HG03469 (cell line): ENCODE measurements around the gene PMP22.

Experiments
- ATAC-seq: cut with Tn5 transposase; IDR thresholded peaks from one replicate; pipeline ENCODE4 v1.9.1; 2021; ENCODE audit warnings: mild to moderate bottlenecking, moderate library complexity, moderate number of reproducible peaks; ENCODE audit not compliant: unreplicated experiment

The PMP22 gene

GRCh38 chr17:15265131-15265530, at the start of gene PMP22:
TSS of gene PMP22 (minus strand) at chr17:15265326. CDS start at chr17:15260727, 4,599 bp downstream.
- ATAC-seq: no peak

GRCh38 chr17:15311996-15312395, 46.9 kb upstream of the PMP22 start:
- ATAC-seq: no peak

GRCh38 chr17:15309793-15310192, 44.7 kb upstream of the PMP22 start:
- no peak for ATAC-seq

- ATAC-seq: no peak
Observed at GRCh38 chr17:15309236-15309635, 44.1 kb upstream of the PMP22 start.

- no peak for ATAC-seq
Observed at GRCh38 chr17:15308758-15309157, 43.6 kb upstream of the PMP22 start.

GRCh38 chr17:15307710-15308111, 42.6 kb upstream of the PMP22 start:
- no peak for ATAC-seq

GRCh38 chr17:15303851-15304250, 38.7 kb upstream of the PMP22 start:
- ATAC-seq: no peak

- no peak for ATAC-seq
Observed at GRCh38 chr17:15303268-15303667, 38.1 kb upstream of the PMP22 start.

GRCh38 chr17:15301845-15302244, 36.7 kb upstream of the PMP22 start:
- no peak for ATAC-seq

GRCh38 chr17:15298176-15298575, 33.0 kb upstream of the PMP22 start:
- no peak for ATAC-seq

- ATAC-seq: no peak
Observed at GRCh38 chr17:15293558-15293957, 28.4 kb upstream of the PMP22 start.

- ATAC-seq: no peak
Observed at GRCh38 chr17:15291674-15292361, 26.7 kb upstream of the PMP22 start.

GRCh38 chr17:15290605-15291004, 25.5 kb upstream of the PMP22 start:
- no peak for ATAC-seq

GRCh38 chr17:15289285-15290183, 24.4 kb upstream of the PMP22 start:
- ATAC-seq: no peak

GRCh38 chr17:15288859-15289258, 23.7 kb upstream of the PMP22 start:
- no peak for ATAC-seq

GRCh38 chr17:15287538-15288267, 22.6 kb upstream of the PMP22 start:
- ATAC-seq: no peak

GRCh38 chr17:15285466-15285865, 20.3 kb upstream of the PMP22 start:
- no peak for ATAC-seq

- ATAC-seq: no peak
Observed at GRCh38 chr17:15284537-15284936, 19.4 kb upstream of the PMP22 start.

GRCh38 chr17:15284107-15284506, 19.0 kb upstream of the PMP22 start:
- no peak for ATAC-seq

- ATAC-seq: no peak
Observed at GRCh38 chr17:15281909-15282308, 16.8 kb upstream of the PMP22 start.

- no peak for ATAC-seq
Observed at GRCh38 chr17:15278924-15279477, 13.9 kb upstream of the PMP22 start.
